SK-N-MC (cell line): ENCODE results near the gene COX7A2.

Source experiments
- DNase-seq: peaks from one replicate; pipeline ENCODE4 v3.0.0-alpha.2; 2011; ENCODE audit warnings: low read depth, low spot score
- H3K27ac ChIP-seq: fragments of 200-600 bp; sonication (generic); 2 replicates; pipeline ENCODE4 v1.5.1; 2016; ENCODE audit warnings: mixed run types
- H3K36me3 ChIP-seq: fragments of 200-600 bp; sonication (generic); 2 replicates; pipeline ENCODE4 v1.6.1; 2017; ENCODE audit warnings: antibody characterized with exemption, low read length, mixed read lengths; ENCODE audit not compliant: insufficient read depth
- H3K4me3 ChIP-seq: fragments of 200-600 bp; sonication (generic); 2 replicates; pipeline ENCODE4 v1.5.1; 2016
- H3K9ac ChIP-seq: fragments of 200-600 bp; sonication (generic); 2 replicates; pipeline ENCODE4 v1.8.0; 2017; ENCODE audit warnings: mixed run types, mixed read lengths; ENCODE audit not compliant: insufficient read length
- H3K9me3 ChIP-seq: fragments of 200-600 bp; sonication (generic); 2 replicates; pipeline ENCODE4 v1.6.1; 2017; ENCODE audit warnings: low read depth, mild to moderate bottlenecking, antibody characterized with exemption, low read length, moderate library complexity, mixed read lengths
- EZH2 ChIP-seq: fragments of 200-600 bp; sonication (generic); IDR thresholded peaks from one replicate; pipeline ENCODE4 v1.6.1; 2017; ENCODE audit warnings: antibody characterized with exemption
- FOXP2 ChIP-seq: optimal IDR thresholded peaks from 2 replicates; pipeline ENCODE3; 2011; ENCODE audit warnings: mild to moderate bottlenecking, moderate library complexity; ENCODE audit not compliant: insufficient read depth; ENCODE audit errors: extremely low read length, control extremely low read depth
- POLR2AphosphoS5 ChIP-seq: IDR thresholded peaks from 2 replicates; pipeline ENCODE4 v1.6.1; 2012; ENCODE audit warnings: mild to moderate bottlenecking, low read depth, low read length, borderline replicate concordance

COX7A2 gene, protein sequence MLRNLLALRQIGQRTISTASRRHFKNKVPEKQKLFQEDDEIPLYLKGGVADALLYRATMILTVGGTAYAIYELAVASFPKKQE

DNA sequence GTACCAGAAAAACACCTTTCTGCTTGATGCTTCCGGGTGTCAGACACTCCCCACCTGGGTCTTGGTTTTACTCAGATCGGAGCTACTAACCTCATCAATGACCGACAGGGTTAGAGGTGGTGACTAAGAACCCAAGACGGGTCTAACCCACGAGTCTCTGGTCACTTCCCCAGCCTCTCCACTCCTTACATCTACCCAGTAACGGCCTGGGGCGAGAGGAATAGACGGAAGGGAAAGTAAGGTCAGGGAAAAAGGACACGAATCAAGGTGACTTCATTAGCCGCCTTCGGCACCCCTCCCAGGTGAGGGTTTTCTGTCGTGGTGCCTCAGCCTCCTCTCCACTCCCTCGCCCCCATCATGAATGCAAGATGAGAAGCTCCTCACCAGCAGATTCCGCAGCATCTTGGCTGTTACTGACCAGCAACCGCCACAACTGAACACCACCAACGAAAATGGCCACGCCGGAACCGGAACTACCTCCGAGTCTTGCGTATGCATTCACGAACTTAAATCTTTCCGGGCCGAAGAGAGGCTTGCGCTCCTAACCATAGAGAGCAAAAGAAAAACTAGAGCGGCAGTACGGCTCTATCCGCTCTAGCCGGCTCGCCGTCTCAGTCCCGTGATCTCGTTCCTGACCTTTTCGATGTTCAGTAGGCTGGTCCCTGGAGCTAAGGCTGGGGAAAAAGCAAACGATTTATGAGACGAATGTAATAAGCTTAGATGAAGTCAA, at the start of gene COX7A2:
TSS of gene COX7A2 (minus strand) at position 469 of the 730 bp plus-strand sequence. CDS start at position 402, 67 bp downstream.
- peak within 1 kb of the TSS; percentile 82 for H3K4me3 ChIP-seq
- TF ChIP-seq EZH2 (no peak), FOXP2 (peak; percentile 52), POLR2AphosphoS5 (peak; percentile 97)
- peaks cover 28% of the 10 kb centered on the region for H3K36me3 ChIP-seq
- H3K9me3 ChIP-seq: no peaks in the 10 kb centered on the region
- H3K9ac ChIP-seq: peak within 1 kb of the TSS; percentile 85
- H3K27ac ChIP-seq: peak within 1 kb of the TSS; percentile 60
- peak; percentile 89 for DNase-seq

DNA sequence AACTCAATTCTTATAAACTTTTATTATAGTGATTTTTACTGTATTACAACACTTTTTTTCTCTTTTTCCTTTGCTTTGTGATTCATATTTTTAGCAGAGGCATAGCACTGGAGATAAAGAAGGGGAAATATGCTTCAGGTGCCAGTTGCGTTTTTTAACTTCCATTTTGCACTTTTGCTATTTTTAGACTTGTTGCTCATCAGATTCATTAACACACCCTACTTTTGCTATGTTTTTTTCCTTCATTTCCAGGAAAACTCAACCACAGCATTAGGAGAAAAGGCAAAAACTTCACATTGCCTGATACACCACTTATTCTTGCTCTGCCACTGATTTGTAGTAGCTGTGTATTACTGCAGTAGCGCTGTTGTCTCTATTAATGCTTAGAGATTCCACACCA, 49.0 kb upstream of the COX7A2 start:
- Histone ChIP-seq H3K9me3 (no peaks in the 10 kb centered on the region), H3K4me3 (no peak overlapping the region), H3K9ac (no peak overlapping the region), H3K27ac (no peak overlapping the region), H3K36me3 (no peaks in the 10 kb centered on the region)
- DNase-seq: no peak
- no peak for TF ChIP-seq POLR2AphosphoS5
- TF ChIP-seq FOXP2: no peak
- no peak for TF ChIP-seq EZH2

DNA sequence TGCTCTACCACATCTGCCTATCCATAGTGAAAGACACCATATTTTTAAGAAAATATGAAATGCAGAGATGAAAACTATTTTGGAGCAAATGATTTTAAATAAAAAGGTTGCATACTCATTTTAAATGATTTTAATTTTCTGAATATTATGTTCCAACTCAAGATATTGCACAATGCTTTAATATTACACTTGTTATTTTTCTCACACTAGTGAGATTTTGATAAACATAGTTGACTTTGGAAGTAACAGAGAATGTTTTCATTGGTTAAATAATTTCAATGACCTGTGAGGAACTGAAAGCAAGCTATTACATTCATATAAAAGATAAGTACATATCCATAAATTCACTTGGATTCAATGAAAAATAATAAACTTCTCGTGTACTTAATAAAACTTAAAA, 48.1 kb upstream of the COX7A2 start:
- Histone ChIP-seq H3K9ac (no peak overlapping the region), H3K27ac (no peak overlapping the region), H3K4me3 (no peak overlapping the region), H3K9me3 (no peaks in the 10 kb centered on the region), H3K36me3 (no peaks in the 10 kb centered on the region)
- no peak for DNase-seq
- TF ChIP-seq FOXP2 (no peak), POLR2AphosphoS5 (no peak), EZH2 (no peak)

DNA sequence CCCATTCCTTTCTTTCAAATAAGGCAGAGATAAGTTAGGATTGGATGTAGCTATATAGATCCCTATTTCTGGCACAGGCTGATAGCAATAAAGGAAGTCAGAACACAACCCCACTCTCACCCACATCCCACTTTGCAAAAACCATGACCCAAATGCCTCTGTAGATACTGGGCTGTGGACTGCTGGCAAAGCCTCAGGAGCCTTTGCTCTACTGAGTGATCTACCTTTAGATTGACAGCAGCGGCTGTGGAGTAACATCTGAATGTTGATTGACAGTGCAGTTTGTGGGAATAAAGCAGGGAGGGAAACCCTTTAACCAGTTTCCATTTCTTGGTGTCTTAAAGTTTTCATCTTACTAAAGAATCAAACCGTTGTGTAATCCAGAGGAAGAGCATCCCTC, 47.7 kb upstream of the COX7A2 start:
- H3K4me3 ChIP-seq: no peak overlapping the region
- TF ChIP-seq EZH2 (no peak), FOXP2 (no peak), POLR2AphosphoS5 (no peak)
- no peak for DNase-seq

DNA sequence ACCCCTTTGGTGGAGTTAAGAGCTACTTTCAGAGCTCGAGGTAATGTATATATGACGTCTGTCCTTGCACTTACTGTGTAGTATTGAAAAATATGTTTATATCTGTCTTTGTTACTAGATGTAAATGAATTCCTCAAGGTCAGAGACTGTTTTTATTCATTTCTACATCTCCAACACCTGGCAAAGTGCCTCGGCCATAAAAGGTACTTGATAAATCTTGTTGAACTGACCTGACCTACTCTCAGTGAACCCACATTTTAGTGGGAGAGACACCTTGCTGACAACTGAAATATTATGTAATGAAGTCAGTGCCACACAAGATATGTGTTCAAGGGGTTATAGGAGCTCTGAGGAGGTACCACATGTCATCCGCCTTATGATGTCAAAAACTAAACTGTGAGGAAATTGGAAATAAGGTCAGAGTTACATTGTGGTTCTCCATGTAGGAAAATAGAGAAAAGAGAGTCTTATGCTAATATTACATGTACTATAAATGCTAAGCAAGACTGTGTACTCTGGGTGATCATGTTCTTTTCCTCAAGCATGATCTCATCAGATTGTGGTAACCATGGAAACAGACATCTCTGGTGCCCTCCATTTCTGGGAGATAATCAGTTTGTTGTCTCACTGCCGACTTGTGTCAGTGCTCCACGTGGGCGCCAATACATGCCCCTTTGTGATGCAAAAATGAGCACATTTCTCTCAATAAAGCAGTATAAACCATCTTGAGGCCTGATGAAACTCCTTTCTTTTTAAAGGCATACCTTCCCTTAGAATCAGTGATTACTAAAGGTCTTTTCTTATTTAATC, 46.7 kb upstream of the COX7A2 start:
- Histone ChIP-seq H3K4me3 (no peak overlapping the region), H3K9me3 (no peaks in the 10 kb centered on the region), H3K27ac (no peak overlapping the region), H3K36me3 (no peaks in the 10 kb centered on the region), H3K9ac (no peak overlapping the region)
- no peak for TF ChIP-seq FOXP2
- no peak for TF ChIP-seq EZH2
- no peak for TF ChIP-seq POLR2AphosphoS5
- no peak for DNase-seq

More for the DNA sequence above, 47.7 kb upstream of the COX7A2 start:
- no peaks in the 10 kb centered on the region for H3K9me3 ChIP-seq
- H3K36me3 ChIP-seq: no peaks in the 10 kb centered on the region
- H3K27ac ChIP-seq: no peak overlapping the region
- H3K9ac ChIP-seq: no peak overlapping the region

DNA sequence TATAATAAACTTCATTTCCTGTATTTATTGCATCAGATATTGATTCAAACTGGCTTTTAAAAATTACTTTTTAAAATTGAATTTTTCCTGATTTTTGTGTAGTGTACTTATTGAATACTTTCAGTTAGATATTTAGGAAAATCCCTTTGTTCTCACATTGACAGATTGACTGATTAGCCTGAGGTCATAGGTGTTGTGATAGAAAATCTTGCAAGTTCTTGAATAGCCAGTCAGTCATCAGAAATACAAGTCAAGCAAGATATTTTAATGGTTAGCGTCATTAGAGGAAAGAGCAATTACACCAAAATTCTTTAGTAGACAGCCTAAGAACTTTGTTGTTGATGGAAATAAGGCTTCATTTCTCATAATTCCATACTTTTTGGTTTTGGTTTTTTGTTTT, 44.4 kb upstream of the COX7A2 start:
- Histone ChIP-seq H3K36me3 (no peaks in the 10 kb centered on the region), H3K27ac (no peak overlapping the region), H3K4me3 (no peak overlapping the region), H3K9ac (no peak overlapping the region), H3K9me3 (no peaks in the 10 kb centered on the region)
- TF ChIP-seq POLR2AphosphoS5: no peak
- TF ChIP-seq EZH2: no peak
- TF ChIP-seq FOXP2: no peak
- DNase-seq: no peak

DNA sequence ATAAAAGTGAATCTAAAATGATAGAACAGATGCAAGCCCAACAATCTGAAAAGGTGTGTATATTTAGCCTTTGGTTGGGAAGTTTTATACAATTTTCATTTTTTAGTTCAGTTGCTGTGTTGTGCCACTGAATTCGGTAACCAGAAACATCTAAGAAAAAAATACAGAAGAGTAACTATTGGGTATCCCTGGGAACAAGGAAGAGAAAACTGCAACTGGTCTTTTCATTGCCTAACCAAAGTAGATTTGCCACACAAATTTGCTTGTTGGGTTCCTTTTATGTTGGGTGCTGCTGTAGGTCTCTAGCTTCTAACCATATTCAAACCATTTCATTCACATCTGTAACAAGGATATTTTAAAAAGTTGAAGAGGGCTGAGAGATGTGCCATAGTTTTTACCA, 43.8 kb upstream of the COX7A2 start:
- H3K9ac ChIP-seq: no peak overlapping the region
- TF ChIP-seq POLR2AphosphoS5 (no peak), EZH2 (no peak), FOXP2 (no peak)
- no peaks in the 10 kb centered on the region for H3K36me3 ChIP-seq
- H3K27ac ChIP-seq: no peak overlapping the region
- no peaks in the 10 kb centered on the region for H3K9me3 ChIP-seq
- DNase-seq: no peak
- no peak overlapping the region for H3K4me3 ChIP-seq

DNA sequence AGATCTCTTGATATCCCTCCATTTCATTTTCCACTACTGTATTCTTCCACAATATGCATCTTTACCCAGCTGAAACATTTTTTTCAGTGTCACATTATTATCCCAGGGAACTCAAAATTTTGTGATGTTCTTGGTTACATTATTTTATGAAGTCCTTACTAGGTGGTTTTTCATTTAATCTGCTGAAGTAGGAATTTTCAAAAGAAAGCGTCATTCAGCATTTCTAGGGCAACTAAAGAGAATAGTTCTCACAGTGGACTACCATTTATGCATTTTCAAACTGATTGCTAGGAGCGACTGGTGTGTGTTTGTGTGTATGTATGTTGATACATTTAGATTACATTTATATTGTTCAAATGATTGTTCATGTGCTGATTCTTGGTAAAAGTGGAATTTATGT, 43.4 kb upstream of the COX7A2 start:
- Histone ChIP-seq H3K4me3 (no peak overlapping the region), H3K27ac (no peak overlapping the region)

More for the DNA sequence above, 43.4 kb upstream of the COX7A2 start:
- no peak for DNase-seq
- TF ChIP-seq EZH2 (no peak), FOXP2 (no peak), POLR2AphosphoS5 (no peak)
- Histone ChIP-seq H3K9ac (no peak overlapping the region), H3K9me3 (no peaks in the 10 kb centered on the region), H3K36me3 (no peaks in the 10 kb centered on the region)
